Measurements from ENCODE around the gene CNTN2. TPM values are rescaled to one million over a fixed set of nuclear protein-coding genes. Genes with fewer than 3 reads are reported as not detected.

Gene CNTN2
- total and polyA plus RNA-seq, 9 donors, result 0.02 to 0.37 (median 0.19) TPM; not detected in 3

DNA sequence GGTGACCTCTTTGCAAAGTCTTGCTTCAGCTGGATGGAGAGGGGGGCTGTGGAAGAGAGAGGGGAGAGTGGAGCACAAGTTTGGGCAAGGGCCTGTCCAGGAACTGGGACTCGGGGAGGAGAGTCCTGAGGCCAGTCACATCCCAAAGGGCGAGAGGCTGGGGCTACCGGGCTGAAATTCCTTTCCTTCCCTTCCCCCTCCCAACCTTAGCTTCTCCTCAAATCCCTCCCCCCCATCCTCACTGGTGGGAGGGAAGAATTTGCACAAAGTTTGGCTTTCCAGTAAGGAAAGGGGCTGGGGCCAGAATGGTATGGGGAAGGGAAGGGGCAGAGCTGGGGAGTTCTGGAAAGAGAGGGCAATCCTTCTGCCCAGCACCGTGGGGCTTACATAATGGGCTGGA, 854 bp downstream of the CNTN2 start:
- DNase-seq, result no peak
- intact Hi-C loops (cut with DNase I), result no loop called here
- no peak overlapping the region for H3K27ac ChIP-seq
- no peak overlapping the region for H3K4me3 ChIP-seq
- H3K36me3 ChIP-seq, result no peaks in the 10 kb centered on the region
- no peaks in the 10 kb centered on the region for H3K4me1 ChIP-seq (ENCODE audit: insufficient read depth)
- no peaks in the 10 kb centered on the region for H3K9me3 ChIP-seq
- 27 to 31% (median 28%) methylated on average over 4 of the region's 4 CpGs for WGBS, 3 donors
- TF ChIP-seq, protein P1, sequence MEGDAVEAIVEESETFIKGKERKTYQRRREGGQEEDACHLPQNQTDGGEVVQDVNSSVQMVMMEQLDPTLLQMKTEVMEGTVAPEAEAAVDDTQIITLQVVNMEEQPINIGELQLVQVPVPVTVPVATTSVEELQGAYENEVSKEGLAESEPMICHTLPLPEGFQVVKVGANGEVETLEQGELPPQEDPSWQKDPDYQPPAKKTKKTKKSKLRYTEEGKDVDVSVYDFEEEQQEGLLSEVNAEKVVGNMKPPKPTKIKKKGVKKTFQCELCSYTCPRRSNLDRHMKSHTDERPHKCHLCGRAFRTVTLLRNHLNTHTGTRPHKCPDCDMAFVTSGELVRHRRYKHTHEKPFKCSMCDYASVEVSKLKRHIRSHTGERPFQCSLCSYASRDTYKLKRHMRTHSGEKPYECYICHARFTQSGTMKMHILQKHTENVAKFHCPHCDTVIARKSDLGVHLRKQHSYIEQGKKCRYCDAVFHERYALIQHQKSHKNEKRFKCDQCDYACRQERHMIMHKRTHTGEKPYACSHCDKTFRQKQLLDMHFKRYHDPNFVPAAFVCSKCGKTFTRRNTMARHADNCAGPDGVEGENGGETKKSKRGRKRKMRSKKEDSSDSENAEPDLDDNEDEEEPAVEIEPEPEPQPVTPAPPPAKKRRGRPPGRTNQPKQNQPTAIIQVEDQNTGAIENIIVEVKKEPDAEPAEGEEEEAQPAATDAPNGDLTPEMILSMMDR (IDR thresholded peaks at IDR 0.05), result no peak
- TF ChIP-seq EP300 (IDR thresholded peaks at IDR 0.05) (no peak), POLR2A (IDR thresholded peaks at IDR 0.05) (no peak)
- no peaks in the 10 kb centered on the region for H3K27me3 ChIP-seq

DNA sequence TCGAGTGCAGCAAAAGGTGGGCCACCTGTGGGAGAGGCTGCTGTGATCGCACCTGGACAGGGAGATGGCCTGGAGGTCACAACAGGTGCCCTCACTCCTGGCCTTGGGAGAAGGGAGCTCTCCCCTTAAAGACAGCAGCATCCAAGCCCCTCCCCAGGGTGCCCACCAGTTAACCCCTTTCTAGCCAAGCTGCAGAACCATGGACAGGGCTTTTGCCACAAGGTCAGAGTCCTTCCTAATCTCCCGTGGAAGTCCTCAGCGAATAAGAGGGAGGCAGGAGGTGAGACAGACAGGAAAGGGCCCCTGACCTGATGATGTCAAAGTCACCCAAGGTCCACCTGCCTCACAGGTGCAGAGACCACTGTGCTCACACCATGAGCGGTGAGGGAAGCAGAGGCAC, 1.7 kb downstream of the CNTN2 start:
- no peaks in the 10 kb centered on the region for H3K36me3 ChIP-seq
- no peak overlapping the region for H3K4me3 ChIP-seq
- WGBS, 3 donors, result 20 to 23% (median 22%) methylated on average over 5 of the region's 5 CpGs
- no peaks in the 10 kb centered on the region for H3K9me3 ChIP-seq
- no peaks in the 10 kb centered on the region for H3K27me3 ChIP-seq
- no peaks in the 10 kb centered on the region for H3K4me1 ChIP-seq (ENCODE audit: insufficient read depth)
- no peak for DNase-seq
- TF ChIP-seq EP300 (IDR thresholded peaks at IDR 0.05) (no peak), POLR2A (IDR thresholded peaks at IDR 0.05) (no peak)
- TF ChIP-seq, protein P1 (IDR thresholded peaks at IDR 0.05), result no peak
- intact Hi-C loops (cut with DNase I), result no loop called here
- H3K27ac ChIP-seq, result no peak overlapping the region

DNA sequence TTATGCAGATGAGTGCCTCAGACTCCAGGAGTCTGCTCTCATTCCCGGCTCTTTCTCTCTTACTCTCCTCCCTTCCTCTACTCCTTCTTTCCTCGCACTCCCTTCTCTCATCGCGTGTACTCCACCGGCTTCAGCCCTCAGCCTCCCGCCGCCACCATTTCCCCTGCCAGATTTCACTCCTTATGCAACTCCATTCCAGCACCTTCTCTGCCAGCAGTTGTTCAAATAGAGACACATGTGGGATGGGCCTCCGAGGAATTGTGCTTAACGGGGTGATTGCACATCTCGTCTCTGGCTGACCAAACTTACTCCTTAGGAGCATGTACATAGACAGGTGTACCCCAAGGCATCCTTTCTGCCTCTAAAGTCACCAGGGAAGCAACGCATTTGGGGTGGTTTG, 2.1 kb downstream of the CNTN2 start:
- TF ChIP-seq, protein P1 (IDR thresholded peaks at IDR 0.05), result no peak
- TF ChIP-seq EP300 (IDR thresholded peaks at IDR 0.05) (no peak), POLR2A (IDR thresholded peaks at IDR 0.05) (no peak)
- Histone ChIP-seq H3K4me3 (no peak overlapping the region), H3K4me1 (ENCODE audit: insufficient read depth) (no peaks in the 10 kb centered on the region), H3K9me3 (no peaks in the 10 kb centered on the region), H3K27me3 (no peaks in the 10 kb centered on the region), H3K36me3 (no peaks in the 10 kb centered on the region), H3K27ac (no peak overlapping the region)
- 15 to 25% (median 24%) methylated on average over 11 of the region's 11 CpGs for WGBS, 3 donors
- intact Hi-C loops (cut with DNase I), result no loop called here
- DNase-seq, result no peak

DNA sequence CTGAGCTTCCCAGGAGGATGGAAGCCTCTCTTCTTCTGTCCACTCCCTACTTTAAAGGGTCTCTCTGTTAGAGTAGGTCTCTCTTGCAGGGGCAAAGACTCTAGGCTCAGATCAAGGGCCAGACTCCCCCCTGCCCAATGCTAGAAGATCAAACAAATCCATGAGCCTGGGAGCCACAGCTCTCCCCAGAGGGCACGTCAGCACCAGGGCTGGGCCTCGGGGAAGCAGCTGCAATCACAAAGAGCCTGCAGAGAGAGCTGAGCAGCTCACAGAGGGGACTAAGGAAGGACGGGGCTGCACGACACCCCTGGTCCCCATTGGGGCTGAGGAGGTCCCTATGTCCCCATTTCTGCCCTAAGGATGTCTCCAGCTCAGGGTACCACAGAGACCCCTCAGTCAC, 3.9 kb downstream of the CNTN2 start:
- DNase-seq, result no peak
- TF ChIP-seq POLR2A (IDR thresholded peaks at IDR 0.05), result no peak
- TF ChIP-seq, protein P1 (IDR thresholded peaks at IDR 0.05), result no peak
- TF ChIP-seq EP300 (IDR thresholded peaks at IDR 0.05), result no peak
- Histone ChIP-seq H3K27ac (no peak overlapping the region), H3K4me3 (no peak overlapping the region), H3K4me1 (ENCODE audit: insufficient read depth) (no peaks in the 10 kb centered on the region), H3K36me3 (no peaks in the 10 kb centered on the region), H3K27me3 (no peaks in the 10 kb centered on the region), H3K9me3 (no peaks in the 10 kb centered on the region)
- WGBS, 3 donors, result 45 to 58% (median 58%) methylated on average over 3 to 4 of the region's 4 CpGs
- intact Hi-C loops (cut with DNase I), result no loop called here

Measured in ovary (tissue), 9 donors.